DMS53 (cell line): ENCODE results near the gene C6orf89.

Experiments
- DNase-seq: peaks from one replicate; lab custom pipeline; 2025; lab: John Stamatoyannopoulos, UW

C6orf89 gene, protein sequence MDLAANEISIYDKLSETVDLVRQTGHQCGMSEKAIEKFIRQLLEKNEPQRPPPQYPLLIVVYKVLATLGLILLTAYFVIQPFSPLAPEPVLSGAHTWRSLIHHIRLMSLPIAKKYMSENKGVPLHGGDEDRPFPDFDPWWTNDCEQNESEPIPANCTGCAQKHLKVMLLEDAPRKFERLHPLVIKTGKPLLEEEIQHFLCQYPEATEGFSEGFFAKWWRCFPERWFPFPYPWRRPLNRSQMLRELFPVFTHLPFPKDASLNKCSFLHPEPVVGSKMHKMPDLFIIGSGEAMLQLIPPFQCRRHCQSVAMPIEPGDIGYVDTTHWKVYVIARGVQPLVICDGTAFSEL

DNA sequence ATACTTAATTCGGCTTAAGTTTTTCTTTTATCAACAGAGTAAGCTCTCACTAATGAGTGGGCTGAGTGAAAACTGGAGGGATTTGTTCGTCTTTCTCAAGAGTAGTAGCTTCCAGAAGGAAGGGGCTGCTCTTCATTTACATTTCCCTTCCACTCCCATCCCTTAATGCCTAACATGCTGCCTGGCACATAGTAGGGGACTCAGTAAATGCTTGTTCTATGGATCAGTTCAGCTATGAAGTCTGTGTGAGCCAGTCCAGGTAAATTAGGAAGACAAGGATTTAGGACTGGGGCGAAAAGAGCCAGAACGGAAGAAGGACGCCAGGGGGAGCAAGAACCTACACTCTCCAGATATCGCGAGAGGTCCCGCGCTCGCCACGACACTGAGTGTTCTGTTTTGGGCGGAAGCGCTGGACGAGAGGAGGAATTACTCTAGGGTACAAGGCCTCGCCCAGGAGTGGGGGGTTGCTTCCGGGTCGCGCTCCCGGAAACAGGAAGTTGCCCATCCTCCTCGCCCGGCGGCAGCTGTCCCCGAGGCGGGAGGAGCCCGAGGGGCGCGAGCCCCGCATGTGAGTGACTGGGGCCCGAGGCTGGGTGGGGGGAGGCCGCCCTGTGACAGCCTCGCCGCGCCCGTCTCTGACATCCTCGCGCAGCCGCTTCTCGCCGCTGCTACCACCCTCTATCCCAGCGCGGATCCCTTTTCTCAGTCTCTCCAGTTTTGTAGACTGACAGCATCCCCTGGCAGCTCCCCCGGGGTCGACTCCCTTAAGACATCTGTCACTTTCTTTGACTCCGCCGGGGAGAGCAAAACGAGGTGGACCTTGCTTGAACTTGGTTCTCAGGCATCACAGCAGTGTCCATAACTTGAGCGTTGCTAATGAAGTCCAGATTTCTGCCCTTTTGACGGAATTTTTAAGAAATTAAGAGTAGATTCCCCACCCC, at the start of gene C6orf89:
C6orf89 (plus strand) TSS at position 492 of the 941 bp plus-strand sequence. CDS start 13,493 bp downstream, outside the sequence.
- peak; percentile 97 for DNase-seq

DNA sequence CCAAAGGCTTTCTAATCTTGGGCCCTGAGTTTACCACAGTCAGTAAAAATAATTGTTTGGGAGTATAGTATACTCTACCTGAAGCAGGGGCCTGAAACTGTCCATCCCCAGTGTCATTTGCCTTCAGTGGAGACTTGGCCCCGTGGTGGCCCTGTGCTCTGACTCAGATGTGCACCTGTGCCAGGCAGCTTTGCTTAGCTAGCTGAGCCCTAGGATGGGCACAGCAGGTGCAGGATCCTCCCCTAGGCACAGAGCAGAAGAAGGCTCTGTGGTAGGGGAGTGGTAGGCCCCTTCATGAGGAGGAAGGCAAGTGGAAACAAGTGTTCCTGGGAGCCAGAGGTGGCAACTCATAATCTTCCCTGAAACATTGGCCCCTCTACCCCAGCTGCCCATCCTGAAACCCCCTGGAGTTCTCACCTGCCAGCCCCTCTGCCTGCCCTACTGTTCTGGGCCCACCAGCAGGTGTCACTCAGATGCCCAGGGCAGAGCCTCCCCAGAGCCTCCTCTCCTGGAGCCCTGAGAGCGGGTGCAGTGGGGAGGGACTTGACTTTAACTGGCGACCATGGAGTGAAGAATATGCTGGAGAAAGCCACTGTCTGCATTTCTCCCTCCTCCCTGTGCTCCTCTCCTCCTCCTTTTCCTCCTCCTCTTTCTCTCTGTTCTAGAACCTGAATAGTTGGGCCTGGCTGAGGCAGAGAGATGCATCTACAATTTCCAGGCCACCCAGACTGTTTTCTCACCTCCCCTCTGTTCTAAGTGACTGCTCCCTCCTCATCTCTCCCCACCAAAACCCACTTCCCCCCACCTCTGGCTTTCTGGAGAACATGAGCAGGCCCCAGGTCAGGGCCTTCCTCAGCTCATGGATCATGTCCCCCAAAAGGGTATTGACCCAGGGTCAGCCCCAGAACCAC, 49.4 kb upstream of the C6orf89 start:
- DNase-seq = peak; percentile 16

DNA sequence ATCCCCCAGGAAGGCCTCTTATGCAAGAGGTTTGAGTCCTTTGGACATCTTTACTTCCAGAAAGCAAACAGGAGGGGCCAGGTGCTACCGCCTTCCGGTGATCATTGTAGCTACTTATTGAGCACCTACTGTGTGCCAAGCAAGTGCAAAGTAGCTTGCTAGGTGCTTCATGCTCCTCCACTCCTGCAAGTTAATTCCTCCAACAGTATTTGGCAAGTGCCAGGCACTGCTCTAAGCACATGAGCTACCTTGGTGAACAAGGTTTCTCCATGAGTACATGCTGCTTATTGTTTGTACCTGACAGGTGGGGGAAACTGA, 48.8 kb upstream of the C6orf89 start:
- DNase-seq = no peak

DNA sequence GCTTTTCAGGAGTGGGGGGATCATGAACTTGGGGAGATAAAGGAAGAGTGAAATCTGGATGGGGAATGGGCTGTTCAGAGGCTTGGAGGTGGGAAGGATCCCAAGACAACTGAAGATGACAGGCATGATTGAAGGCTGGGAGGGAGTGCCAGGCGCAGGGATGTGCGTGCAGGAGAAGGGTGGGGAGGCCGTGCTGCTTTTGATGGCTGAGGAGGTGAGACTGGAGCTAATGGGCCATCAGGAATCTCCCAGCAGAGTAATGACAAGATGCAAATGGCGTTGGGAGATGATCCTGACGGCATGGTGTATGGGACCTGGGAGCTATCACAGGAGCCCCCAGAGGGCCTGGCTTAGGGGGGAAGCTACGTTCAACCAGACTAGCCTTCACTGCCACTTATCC, 48.1 kb upstream of the C6orf89 start:
- DNase-seq = no peak

DNA sequence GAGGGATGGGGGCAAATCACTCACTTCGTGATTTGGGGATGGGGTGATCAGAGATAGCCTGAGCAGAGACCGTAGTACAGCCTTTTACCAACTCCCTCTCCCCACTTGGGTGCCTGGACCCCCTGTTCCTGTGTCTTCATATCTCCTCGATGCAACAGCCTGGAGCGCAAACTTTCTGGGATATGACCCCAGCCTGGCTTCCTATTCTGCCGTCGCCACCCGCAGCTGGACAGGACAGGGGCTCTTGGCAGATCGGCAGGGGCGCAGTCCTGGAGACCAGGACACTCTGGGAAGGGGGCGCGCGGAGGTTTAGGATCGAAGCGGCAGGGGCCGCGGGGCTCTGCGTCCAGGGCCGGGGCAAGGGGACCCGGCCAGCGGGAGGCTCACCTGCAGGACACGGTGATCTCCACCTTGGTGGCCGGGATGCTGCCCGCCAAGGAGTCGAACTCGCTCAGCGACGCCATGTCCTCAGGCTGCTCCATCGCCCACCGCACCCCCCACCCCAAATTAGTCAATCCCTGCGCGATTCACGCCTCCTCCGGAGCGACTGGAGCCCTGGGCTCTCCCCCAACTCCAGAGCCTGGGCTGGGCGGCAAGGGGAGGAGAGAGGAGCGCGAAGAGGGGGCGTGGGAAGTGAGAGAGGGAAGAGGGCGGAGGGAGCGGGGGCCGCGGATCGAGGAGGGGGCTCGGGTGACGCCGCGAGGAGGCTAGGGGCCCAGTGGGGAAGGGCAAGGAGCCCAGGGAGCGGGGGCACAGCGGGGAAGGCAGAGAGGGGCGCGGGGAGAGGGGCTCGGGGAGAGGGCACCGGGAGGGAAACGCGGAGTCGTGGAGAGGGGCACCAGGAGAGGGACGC, 46.6 kb upstream of the C6orf89 start, which contains the start of gene CPNE5:
CPNE5 (minus strand) TSS at position 549 of the 853 bp plus-strand sequence; CDS start at position 482, 67 bp downstream.
- no peak for DNase-seq

DNA sequence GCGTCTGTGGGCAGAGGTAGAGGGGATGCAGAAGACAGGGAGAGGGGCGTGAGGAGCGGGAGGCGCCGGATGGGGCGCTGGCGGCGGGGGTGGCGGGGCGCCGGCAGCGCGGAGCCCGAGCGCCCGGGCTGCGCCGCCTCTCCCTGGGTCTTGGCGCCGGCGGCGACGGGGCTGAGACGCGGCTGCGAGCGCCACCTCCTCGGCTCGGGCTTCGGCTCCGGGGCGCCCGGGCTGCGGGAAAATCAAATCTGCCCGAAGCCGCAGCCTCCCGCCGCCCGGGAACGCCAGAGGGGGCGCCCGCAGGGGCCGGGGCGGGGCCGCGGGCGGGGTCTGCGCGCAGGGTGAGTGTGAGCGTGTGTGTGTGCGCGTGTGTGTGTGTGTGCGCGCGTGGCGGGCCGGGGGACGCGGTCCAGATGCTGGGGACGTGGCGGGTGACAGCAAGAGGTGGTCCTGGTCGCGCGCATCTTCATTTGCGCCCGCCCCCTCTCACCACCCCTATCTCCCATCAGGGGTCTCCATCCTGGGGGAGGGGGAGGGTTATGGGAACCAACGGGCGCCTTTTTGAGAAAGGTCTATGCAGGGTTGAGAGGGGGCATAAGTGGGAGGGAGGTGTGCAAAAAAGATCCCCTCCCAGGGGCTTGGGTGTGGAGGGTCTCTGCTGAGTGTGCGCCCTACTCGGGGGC, 45.9 kb upstream of the C6orf89 start:
- peak; percentile 47 for DNase-seq

DNA sequence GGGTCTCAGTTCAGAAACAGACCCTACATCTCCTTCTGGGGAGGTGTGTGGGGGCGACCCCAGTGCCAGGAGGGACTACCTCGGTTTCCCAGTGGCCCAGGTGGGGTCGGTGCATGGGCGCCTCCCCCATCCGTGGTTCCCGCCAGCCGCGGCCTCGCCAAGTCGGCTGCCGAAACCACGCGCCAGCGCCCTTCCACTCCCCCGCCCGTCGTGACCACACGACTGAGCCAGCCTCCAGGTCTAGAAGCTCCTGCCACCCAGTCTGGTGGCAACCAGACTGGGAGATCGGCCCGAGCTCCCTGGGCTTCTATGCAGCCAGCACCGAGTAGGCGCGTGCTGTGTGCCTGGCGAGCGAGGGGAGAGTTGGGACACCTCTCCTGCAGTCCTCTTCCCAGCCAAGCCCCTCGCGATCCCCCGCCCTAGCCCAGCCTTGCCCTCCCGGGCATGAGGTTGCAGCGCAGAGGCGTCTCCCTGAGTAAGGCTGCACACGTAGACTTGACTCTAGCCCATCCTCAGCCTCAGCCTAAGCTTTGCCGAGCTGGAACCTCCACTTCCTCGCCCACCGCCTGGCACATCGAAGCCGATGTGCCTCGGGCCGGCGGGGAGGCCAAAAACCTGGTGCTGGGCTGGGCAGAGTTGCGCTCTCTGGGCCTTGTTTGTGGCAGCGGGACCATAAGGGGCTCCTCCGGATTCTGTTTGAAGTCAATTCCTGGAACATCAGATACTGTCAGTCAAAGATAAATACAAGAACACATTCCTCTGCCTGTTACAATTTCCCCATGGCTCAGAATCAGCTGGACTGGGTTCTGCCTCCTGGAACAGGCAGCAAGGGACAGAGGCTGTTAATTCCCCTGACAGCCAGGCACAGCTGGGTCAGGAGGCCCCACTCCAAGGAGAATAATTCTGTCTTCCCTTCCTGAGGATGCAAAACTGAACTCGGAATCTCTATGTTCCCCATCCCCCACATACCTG, 45.0 kb upstream of the C6orf89 start:
- DNase-seq = peak; percentile 17

DNA sequence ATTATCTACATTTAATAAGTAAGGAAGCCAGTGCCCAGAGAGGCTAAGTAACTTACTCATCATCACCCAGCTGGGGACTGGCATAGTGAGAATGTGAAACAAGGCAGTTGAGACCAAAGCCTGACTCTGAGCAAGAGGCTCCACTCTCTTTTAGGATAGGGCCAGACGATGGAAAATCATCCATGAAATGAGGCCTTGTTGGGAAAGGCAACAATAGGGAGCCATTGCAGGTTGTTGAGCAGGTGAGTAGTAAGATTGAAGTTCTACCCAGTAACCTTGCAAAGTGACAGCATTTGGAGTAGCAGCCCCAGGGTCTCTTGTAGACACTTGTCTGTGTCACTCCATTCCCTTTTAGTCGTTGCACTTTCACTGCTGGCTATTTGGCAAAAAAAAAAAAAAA, 44.0 kb upstream of the C6orf89 start:
- DNase-seq = no peak

DNA sequence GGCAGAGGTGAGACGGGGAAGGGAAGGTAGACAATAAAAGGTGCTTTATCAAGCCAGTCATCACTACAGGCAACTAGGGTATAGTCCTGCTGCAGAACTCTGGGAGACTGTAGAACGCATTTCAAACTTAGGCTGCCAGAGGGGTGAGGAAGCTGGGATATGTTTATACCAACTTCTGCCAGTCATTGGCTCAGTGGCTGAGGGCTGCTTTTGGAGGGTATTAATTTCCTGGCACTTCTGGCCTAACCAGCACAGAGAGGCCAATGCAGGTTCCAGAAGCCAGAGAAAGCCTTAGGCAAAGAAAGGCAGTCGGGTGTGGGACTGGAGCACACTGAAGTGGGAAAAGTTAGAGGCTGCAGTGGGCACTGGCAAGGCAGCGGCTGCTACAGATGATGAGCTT, 42.6 kb upstream of the C6orf89 start:
- DNase-seq = no peak

DNA sequence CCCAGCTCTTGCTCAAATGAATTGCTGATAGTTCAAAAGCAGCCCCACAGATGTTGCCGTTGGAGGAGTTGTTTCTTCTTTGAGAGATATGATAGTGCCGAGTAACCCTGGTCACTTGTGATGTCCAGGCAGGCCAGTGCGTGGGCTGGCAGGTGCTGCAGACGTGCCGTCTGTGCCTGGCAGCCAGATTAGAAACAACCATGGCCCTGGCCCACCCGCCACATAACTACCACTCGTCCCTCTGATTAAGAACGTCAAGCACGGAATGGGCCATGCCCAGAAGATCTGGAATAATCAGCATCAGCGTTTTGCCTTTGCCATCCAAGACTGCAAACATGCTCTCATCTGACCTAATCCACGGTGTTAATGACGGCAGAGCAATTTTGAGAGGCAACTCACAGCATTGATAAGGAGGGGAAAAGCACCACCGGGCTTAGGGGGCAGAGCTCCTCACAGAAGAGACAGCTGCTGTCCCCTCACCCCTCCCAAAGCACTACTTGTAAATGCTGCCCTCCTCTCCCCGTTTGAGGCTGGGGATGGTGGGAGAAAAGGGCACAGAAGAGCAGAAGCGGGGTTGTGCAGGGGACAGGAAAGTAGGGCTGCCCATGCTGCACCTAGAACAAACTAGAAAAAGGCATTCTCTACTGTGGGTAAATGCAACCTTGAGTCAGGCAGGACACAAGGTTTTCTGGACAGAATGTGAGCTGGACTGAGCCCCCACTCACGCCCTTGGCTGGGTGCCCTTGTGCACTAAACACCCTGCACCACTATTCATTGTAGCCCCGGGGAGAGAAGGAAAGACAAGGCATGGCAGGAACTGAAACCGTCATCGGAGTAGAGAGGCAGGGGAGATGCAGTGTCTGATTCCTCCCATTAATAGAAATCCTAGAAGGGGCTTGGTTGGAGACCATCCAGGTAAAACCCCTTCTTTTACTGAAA, 41.3 kb upstream of the C6orf89 start:
- DNase-seq = no peak

DNA sequence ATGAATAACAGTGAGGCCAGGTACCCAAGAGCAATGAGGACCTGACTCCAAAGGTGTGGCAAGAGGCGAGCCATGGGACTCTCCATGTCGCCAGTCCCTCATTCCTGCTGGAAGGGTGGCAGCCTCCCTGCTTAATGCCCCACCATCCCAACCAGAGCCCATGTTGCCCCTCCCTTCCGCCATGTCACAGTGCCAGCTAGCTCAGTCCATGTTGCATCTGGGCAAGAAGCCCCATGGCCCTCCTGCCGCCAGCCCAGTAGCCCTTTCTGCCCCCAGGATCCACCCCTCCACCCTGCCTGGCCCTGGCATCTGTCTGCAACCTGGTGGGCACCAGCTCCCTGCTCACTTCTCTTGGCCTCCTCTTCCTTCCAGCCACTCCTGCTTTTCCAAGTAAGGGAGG, 40.5 kb upstream of the C6orf89 start:
- no peak for DNase-seq

DNA sequence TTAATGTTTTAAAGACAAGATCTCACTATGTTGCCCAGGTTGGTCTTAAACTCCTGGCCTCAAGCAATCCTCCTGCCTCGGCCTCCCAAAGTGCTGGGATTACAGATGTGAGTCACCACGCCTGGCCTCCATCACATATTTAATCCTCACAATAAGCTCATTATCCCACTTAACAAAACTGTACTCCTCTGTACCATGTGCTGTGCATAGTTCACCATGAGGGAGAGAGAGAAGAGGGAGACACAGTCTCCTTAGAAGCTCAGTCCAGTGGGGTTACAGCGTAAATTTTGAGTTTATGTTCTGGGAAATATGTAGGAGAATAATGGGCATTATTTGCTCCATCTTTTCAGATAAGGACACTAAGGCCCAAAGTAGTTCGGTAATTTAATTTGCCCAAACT, 38.6 kb upstream of the C6orf89 start:
- DNase-seq = no peak

DNA sequence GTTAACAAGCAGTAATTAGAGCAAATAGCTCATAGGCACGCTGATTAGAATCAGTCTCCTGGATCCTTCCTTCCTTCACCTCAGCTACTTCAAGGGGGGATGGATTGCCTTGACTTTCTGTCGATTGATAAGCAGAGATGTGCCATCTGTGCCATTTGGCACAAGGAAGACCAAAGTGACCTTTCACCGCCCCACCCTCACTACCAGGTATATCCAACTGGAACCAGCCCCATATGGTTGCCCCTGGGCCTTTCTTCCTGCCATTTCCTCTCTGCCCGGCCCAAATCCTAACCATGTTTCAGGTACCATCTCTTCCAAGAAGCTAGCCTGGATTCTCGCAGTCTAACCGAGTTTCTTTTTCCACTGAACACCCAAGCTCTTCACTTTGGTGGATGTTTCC, 37.8 kb upstream of the C6orf89 start:
- no peak for DNase-seq

DNA sequence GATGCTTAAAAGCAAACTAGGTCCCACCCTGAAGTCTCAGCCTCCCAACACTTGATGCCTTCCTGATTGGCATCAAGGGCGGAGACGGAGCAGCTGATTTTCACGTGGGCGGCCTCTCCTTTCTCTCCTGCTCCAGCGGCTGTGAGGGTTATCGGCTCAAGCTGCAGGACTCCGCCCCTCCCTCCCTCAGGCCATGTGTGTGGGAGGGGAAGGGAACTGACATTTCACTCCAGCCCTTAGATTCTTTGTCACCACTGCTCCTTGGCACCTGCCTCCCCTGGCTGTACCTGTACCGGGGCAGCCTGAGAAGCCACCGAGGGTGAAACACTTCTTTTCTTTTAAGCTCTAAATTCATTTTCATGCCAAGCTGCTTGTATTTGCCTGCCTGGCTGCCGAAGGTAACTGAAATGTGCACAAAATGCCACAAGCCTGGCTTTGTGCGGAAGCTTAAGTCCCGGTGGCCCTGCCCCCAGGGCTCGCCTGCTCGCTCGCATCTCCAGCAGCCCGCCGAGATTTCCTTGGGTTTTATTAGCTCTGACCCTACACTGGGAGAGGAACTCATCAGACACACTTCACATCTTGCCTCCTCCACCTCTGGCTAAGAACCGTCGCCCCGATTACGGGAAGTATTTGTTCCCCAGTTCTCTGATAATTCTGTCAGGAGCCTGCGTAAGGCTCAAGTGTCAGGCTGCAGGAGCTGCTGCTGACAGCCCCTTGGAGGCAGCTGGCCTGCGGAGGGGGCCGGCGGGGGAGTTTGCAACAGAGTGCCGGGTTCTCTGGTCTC, 36.9 kb upstream of the C6orf89 start:
- DNase-seq = no peak

DNA sequence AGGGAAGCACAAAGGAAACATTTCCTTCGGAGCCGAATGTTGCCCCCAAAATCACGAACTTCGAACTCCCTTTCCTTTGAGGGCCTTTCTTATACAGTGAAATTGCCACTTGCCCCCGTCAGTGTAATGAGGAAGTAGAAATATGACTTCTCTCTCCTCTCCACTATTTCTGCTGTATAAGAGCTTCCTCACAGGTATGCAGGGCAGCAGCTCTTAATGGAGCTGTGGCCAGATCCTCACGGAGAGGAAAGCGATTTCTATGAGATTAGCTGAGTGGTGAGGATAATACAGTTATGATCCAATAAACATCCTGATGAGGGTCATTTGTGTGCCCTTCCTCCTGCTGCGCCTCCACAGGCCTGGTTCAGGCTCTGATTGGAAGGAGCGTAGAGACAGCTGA, 35.7 kb upstream of the C6orf89 start:
- DNase-seq = no peak

DNA sequence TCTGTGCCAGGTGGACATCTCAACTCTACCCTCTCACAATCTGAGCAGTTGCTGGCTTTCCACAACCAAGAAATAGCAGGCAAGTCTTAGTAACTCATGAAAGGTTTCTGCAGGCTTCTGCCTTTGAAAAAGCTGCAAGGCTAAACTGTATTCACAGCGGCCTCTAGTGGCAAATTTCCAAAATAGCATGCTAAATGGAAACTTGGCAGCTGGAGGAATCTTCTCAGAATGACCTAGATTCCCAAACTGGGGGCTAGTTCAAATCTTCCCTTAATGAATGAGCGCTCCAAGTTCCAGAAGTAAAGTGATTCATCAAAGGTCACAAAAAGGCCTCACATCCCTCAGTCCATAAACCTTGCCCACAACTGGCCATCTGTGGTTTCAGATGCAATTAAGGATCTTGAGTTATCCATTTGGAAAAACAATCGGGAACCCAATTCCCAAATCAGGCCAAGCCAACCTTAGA, 34.6 kb upstream of the C6orf89 start:
- peak; percentile 68 for DNase-seq

DNA sequence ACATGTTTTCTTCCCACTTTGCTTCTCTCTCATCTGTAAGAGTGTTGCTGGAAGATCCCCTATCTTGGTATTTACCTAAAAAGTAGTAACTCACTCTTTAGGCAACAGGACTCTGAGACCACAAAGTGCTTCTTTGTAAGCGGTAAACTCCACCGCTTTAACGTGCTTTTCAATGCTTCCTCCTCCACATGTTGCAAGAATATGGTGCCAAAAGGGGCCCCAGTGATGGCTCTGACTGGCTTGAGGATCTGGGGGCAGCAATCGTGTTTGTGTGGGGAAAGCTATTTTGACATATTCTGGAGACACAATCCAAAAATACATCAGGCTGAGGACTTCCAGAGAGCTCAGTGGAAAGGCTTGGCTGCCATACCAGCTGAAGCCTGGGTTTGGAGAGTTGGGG, 34.1 kb upstream of the C6orf89 start:
- no peak for DNase-seq
